ENCODE data around the gene HMGCS2. TPM values are rescaled to one million over a fixed set of nuclear protein-coding genes. Genes with fewer than 3 reads are reported as not detected.

HMGCS2 gene
- total and polyA plus RNA-seq, 2 donors (not counting 1 experiment from before 2014, with no cell fraction given): not detected

DNA sequence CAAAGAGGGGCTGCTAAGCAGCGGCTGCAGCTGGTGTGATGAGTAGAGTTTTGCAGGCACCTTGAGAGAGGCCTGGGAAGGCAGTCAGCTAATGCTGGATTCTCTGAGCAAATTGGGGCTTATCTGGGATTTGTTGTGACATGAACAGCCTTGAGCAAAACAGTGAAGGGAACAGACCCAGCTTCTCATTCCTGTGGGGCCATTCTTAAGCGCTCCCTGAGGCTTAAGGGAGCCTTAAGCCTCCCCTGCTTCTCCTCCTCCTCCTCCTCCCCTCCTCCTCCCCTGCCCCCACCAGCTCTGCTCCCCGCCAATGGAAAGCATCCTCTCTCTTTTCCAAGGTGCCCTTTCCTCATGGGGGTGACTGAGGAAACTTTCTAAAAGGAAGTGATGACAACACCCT, 21.3 kb downstream of the HMGCS2 start:
- Mint-ChIP-seq H3K27me3 (peaks cover 14% of the 10 kb centered on the region), H3K9me3 (ENCODE audit: insufficient read depth) (no peaks in the 10 kb centered on the region), H3K4me3 (no peak overlapping the region), H3K27ac (no peak overlapping the region), H3K4me1 (peaks cover 4% of the 10 kb centered on the region)
- ChIA-PET POLR2A (no interaction called here), CTCF (no interaction called here)
- no peaks in the 10 kb centered on the region for H4K20me1 ChIP-seq (ENCODE audit: control insufficient read depth, insufficient read depth, low read length, poor library complexity, severe bottlenecking)
- no peaks in the 10 kb centered on the region for H3K79me2 ChIP-seq (ENCODE audit: control insufficient read depth, insufficient read depth, low read length)
- peaks cover 0 to 6% (median 0%) of the 10 kb centered on the region in 4 experiments for H3K27me3 ChIP-seq (replicated peaks in 1 of 4; ENCODE audit: control extremely low read depth in 1 of 4, control insufficient read depth in 3 of 4, insufficient read depth in 4 of 4, low read length in 3 of 4)
- 100% methylated on average over 1 of the region's 3 CpGs for WGBS (ENCODE audit: insufficient coverage)
- H3K4me2 ChIP-seq (replicated peaks; ENCODE audit: low read depth, low read length, poor library complexity, severe bottlenecking): no peak overlapping the region
- no peaks in the 10 kb centered on the region for H3K9me3 ChIP-seq (ENCODE audit: control extremely low read depth in 1 of 3, control insufficient read depth in 2 of 3, insufficient read depth in 1 of 3, low read length in 2 of 3)
- peaks cover 0 to 3% of the 10 kb centered on the region in 2 donors for H3K4me1 ChIP-seq (ENCODE audit: control insufficient read depth in 2 of 2, insufficient read depth in 2 of 2, low read length in 2 of 2)
- no peak for DNase-seq
- no peak overlapping the region for H3K4me3 ChIP-seq (ENCODE audit: control extremely low read depth in 1 of 5, extremely low read depth in 1 of 5, insufficient read depth in 1 of 5, low read depth in 2 of 5, low read length in 4 of 5)
- H3K27ac ChIP-seq (ENCODE audit: low read length in 2 of 2): no peak overlapping the region
- no peak for ATAC-seq (ENCODE audit: low read depth)
- intact Hi-C loops (cut with micrococcal nuclease): no loop called here
- H2AFZ ChIP-seq (ENCODE audit: insufficient read depth, low read depth, low read length, poor library complexity, severe bottlenecking): no peak overlapping the region
- H3K36me3 ChIP-seq (replicated peaks in 1 of 2; ENCODE audit: control extremely low read depth in 1 of 2, control insufficient read depth in 1 of 2, extremely low read depth in 1 of 2, insufficient read depth in 2 of 2, low read length in 1 of 2): no peaks in the 10 kb centered on the region
- TF ChIP-seq, protein P1, sequence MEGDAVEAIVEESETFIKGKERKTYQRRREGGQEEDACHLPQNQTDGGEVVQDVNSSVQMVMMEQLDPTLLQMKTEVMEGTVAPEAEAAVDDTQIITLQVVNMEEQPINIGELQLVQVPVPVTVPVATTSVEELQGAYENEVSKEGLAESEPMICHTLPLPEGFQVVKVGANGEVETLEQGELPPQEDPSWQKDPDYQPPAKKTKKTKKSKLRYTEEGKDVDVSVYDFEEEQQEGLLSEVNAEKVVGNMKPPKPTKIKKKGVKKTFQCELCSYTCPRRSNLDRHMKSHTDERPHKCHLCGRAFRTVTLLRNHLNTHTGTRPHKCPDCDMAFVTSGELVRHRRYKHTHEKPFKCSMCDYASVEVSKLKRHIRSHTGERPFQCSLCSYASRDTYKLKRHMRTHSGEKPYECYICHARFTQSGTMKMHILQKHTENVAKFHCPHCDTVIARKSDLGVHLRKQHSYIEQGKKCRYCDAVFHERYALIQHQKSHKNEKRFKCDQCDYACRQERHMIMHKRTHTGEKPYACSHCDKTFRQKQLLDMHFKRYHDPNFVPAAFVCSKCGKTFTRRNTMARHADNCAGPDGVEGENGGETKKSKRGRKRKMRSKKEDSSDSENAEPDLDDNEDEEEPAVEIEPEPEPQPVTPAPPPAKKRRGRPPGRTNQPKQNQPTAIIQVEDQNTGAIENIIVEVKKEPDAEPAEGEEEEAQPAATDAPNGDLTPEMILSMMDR (IDR thresholded peaks at IDR 0.05): no peak
- no peak for TF ChIP-seq EZH2 (IDR thresholded peaks at IDR 0.05; ENCODE audit: borderline replicate concordance, insufficient read depth, low read depth, low read length, poor library complexity, severe bottlenecking)
- H3K9ac ChIP-seq (ENCODE audit: low read length): no peak overlapping the region

DNA sequence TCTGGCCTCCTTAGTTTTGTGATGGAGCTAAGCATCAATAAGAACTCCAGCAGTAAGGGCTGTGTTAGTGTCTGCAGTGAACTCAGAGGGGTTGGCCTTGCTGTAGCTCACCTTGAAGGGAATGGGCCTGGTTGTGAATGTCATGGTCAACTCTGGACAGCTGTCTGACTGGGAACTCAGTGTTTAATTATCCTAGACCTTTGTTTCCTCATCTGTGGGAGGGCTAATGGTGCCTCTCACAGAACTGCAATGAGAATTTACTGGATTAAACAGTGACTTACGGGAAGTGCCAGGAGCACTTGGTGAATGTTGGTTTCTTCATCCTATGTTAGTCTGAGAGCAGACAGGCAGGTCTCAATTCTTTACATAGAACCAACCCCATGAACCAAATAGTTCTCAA, 23.7 kb downstream of the HMGCS2 start:
- H4K20me1 ChIP-seq (ENCODE audit: control insufficient read depth, insufficient read depth, low read length, poor library complexity, severe bottlenecking): no peaks in the 10 kb centered on the region
- intact Hi-C loops (cut with micrococcal nuclease): no loop called here
- no peaks in the 10 kb centered on the region for H3K27me3 ChIP-seq (replicated peaks in 1 of 4; ENCODE audit: control extremely low read depth in 1 of 4, control insufficient read depth in 3 of 4, insufficient read depth in 4 of 4, low read length in 3 of 4)
- TF ChIP-seq, protein P1 (IDR thresholded peaks at IDR 0.05): no peak
- TF ChIP-seq EZH2 (IDR thresholded peaks at IDR 0.05; ENCODE audit: borderline replicate concordance, insufficient read depth, low read depth, low read length, poor library complexity, severe bottlenecking): no peak
- no peaks in the 10 kb centered on the region for H3K79me2 ChIP-seq (ENCODE audit: control insufficient read depth, insufficient read depth, low read length)
- Mint-ChIP-seq H3K9me3 (ENCODE audit: insufficient read depth) (no peaks in the 10 kb centered on the region), H3K4me1 (peaks cover 4% of the 10 kb centered on the region), H3K27me3 (peaks cover 6% of the 10 kb centered on the region), H3K4me3 (no peak overlapping the region), H3K27ac (no peak overlapping the region)
- no peak overlapping the region for H3K27ac ChIP-seq (ENCODE audit: low read length in 2 of 2)
- 100% methylated on average over 1 of the region's 1 CpG for WGBS (ENCODE audit: insufficient coverage)
- no peak overlapping the region for H3K4me3 ChIP-seq (ENCODE audit: control extremely low read depth in 1 of 5, extremely low read depth in 1 of 5, insufficient read depth in 1 of 5, low read depth in 2 of 5, low read length in 4 of 5)
- no peak for ATAC-seq (ENCODE audit: low read depth)
- no peak overlapping the region for H2AFZ ChIP-seq (ENCODE audit: insufficient read depth, low read depth, low read length, poor library complexity, severe bottlenecking)
- no peak overlapping the region for H3K4me2 ChIP-seq (replicated peaks; ENCODE audit: low read depth, low read length, poor library complexity, severe bottlenecking)
- ChIA-PET POLR2A (no interaction called here), CTCF (interaction anchor here (1.0 to 3.6 kb wide), 7 partner anchors 9 to 37 kb away, joined by 3 to 21 read pairs (median 3); no protein-coding TSS in a partner anchor)
- no peak for DNase-seq
- peaks cover 0 to 3% of the 10 kb centered on the region in 2 donors for H3K4me1 ChIP-seq (ENCODE audit: control insufficient read depth in 2 of 2, insufficient read depth in 2 of 2, low read length in 2 of 2)
- H3K9ac ChIP-seq (ENCODE audit: low read length): no peak overlapping the region
- H3K9me3 ChIP-seq (ENCODE audit: control extremely low read depth in 1 of 3, control insufficient read depth in 2 of 3, insufficient read depth in 1 of 3, low read length in 2 of 3): no peaks in the 10 kb centered on the region
- H3K36me3 ChIP-seq (replicated peaks in 1 of 2; ENCODE audit: control extremely low read depth in 1 of 2, control insufficient read depth in 1 of 2, extremely low read depth in 1 of 2, insufficient read depth in 2 of 2, low read length in 1 of 2): no peaks in the 10 kb centered on the region
